HepG2 (cell line): Measurements from ENCODE around the gene SLC9A1. TPM values are rescaled to one million over a fixed set of nuclear protein-coding genes. Genes with fewer than 3 reads are reported as not detected.

Source experiments
- ATAC-seq: fragments of 200-7000 bp; cut with Tn5 transposase; 3 replicates; pipeline ENCODE4 v1.9.1; 2020; ENCODE audit warnings: mild to moderate bottlenecking, moderate library complexity
- BruUV-seq: library from RNA; stranded (reverse); fragments of 400-500 nt; replicated peaks from 2 replicates; lab custom pipeline; 2021; lab: Mats Ljungman, UMichigan
- CTCF ChIA-PET: fragments of 300-600 bp; formaldehyde crosslinking; extraction: SDS; loops from one replicate; lab custom pipeline; 2021; ENCODE audit warnings: low total read pairs, inconsistent platforms, low intra/inter-chr PET ratio; lab: Yijun Ruan, JAX
- POLR2A ChIA-PET: fragments of 350-600 bp; sonication (Branson Sonifier 250); formaldehyde crosslinking; loops from one replicate; lab custom pipeline; 2020; ENCODE audit warnings: antibody characterized with exemption, inconsistent platforms; lab: Yijun Ruan, JAX
- DNase-seq: peaks from one replicate; pipeline ENCODE4 v3.0.0-alpha.2; 2015; ENCODE audit warnings: low spot score
- FAIRE-seq: peaks from 3 replicates; lab custom pipeline; 2011; peaks lifted over from hg19 to GRCh38; lab: Jason Lieb, UNC
- H2AFZ ChIP-seq: one replicate; pipeline ENCODE4 v1.6.1; 2011; ENCODE audit warnings: low read length, inconsistent platforms
- H3K27ac ChIP-seq: fragments of 300-600 bp; 3 replicates; pipeline ENCODE4 v1.8.0; 2011; ENCODE audit warnings: mixed run types, mild to moderate bottlenecking, mixed read lengths, low read length, inconsistent platforms; ENCODE audit not compliant: insufficient read depth; ENCODE audit errors: extremely low read length
- H3K27me3 ChIP-seq, 2 experiments: fragments of 200-600 bp in 1 of 2; 2 replicates in 1 of 2; 3 replicates in 1 of 2; pipeline versions ENCODE4 v1.6.0 to v1.8.0; 2011; ENCODE audit warnings: low read length in 2 of 2, mild to moderate bottlenecking in 2 of 2, moderate library complexity in 2 of 2, inconsistent platforms in 1 of 2; ENCODE audit not compliant: insufficient read depth in 2 of 2, control insufficient read depth in 1 of 2
- H3K36me3 ChIP-seq, 2 experiments: fragments of 200-600 bp in 1 of 2; replicated peaks in 1 of 2; 2 replicates in 1 of 2; 3 replicates in 1 of 2; pipeline versions ENCODE4 v1.5.1 to v1.8.0; 2011; ENCODE audit warnings: low read length in 2 of 2, inconsistent platforms in 1 of 2; ENCODE audit not compliant: insufficient read depth in 2 of 2, control insufficient read depth in 1 of 2
- H3K4me1 ChIP-seq: 2 replicates; pipeline ENCODE4 v1.5.1; 2012; ENCODE audit warnings: low read length, inconsistent platforms; ENCODE audit not compliant: insufficient read depth
- H3K4me2 ChIP-seq: 2 replicates; pipeline ENCODE4 v1.6.0; 2011; ENCODE audit warnings: low read depth, low read length, inconsistent platforms
- H3K4me3 ChIP-seq, 3 experiments: fragments of 200-600 bp in 1 of 3; sonication (generic), shearing (Covaris generic) in 1 of 3; replicated peaks in 1 of 3; 2 replicates each; pipeline ENCODE4 v1.5.1; 2011 to 2016; ENCODE audit warnings: low read length in 3 of 3, inconsistent platforms in 2 of 3, low read depth in 2 of 3, mild to moderate bottlenecking in 2 of 3, control low read depth in 1 of 3, mixed read lengths in 1 of 3; ENCODE audit not compliant: insufficient read depth in 1 of 3
- H3K79me2 ChIP-seq: one replicate; pipeline ENCODE4 v1.6.1; 2011; ENCODE audit warnings: low read length, inconsistent platforms; ENCODE audit not compliant: insufficient read depth
- H3K9ac ChIP-seq: 2 replicates; pipeline ENCODE4 v1.6.0; 2011; ENCODE audit warnings: mild to moderate bottlenecking, low read depth, low read length, inconsistent platforms; ENCODE audit not compliant: insufficient read depth
- H3K9me3 ChIP-seq: 2 replicates; pipeline ENCODE4 v1.5.1; 2012; ENCODE audit warnings: mild to moderate bottlenecking, low read length
- H4K20me1 ChIP-seq: 2 replicates; pipeline ENCODE4 v1.6.0; 2011; ENCODE audit warnings: inconsistent platforms, mild to moderate bottlenecking, low read length, moderate library complexity; ENCODE audit not compliant: insufficient read depth
- AGO1 ChIP-seq: fragments of 200-400 bp; formaldehyde crosslinking; IDR thresholded peaks from 2 replicates; pipeline ENCODE4 v1.6.1; 2017; ENCODE audit warnings: mild to moderate bottlenecking, low read depth, low read length, moderate library complexity; ENCODE audit not compliant: poor library complexity, severe bottlenecking
- GRHL1 ChIP-seq: sonication (generic); formaldehyde crosslinking; conservative IDR thresholded peaks from 2 replicates; pipeline ENCODE4 v1.8.0; 2022; ENCODE audit warnings: missing genetic modification reagents
- JUNB ChIP-seq: sonication (generic); formaldehyde crosslinking; IDR thresholded peaks from 2 replicates; pipeline ENCODE4 v1.8.0; 2022; ENCODE audit warnings: missing genetic modification reagents, mild to moderate bottlenecking, borderline replicate concordance
- MTA1 ChIP-seq: sonication (generic); formaldehyde crosslinking; IDR thresholded peaks from 2 replicates; pipeline ENCODE4 v1.4.0; 2020; ENCODE audit warnings: missing genetic modification reagents, mild to moderate bottlenecking, borderline replicate concordance
- RFXAP ChIP-seq: sonication (generic); formaldehyde crosslinking; IDR thresholded peaks from 2 replicates; pipeline ENCODE4 v1.4.0; 2020; ENCODE audit warnings: missing genetic modification reagents, borderline replicate concordance
- TOPORS ChIP-seq: sonication (generic); formaldehyde crosslinking; IDR thresholded peaks from 2 replicates; pipeline ENCODE4 v1.8.0; 2023; ENCODE audit warnings: mild to moderate bottlenecking, missing genetic modification reagents
- TP53 ChIP-seq: sonication (generic); formaldehyde crosslinking; conservative IDR thresholded peaks from 2 replicates; pipeline ENCODE4 v1.4.0; 2020; ENCODE audit warnings: missing genetic modification reagents
- ZNF264 ChIP-seq: sonication (generic); formaldehyde crosslinking; IDR thresholded peaks from 2 replicates; pipeline ENCODE4 v1.4.0; 2020; ENCODE audit warnings: missing genetic modification reagents
- ZNF446 ChIP-seq: sonication (generic); formaldehyde crosslinking; IDR thresholded peaks from 2 replicates; pipeline ENCODE4 v1.5.0; 2020; ENCODE audit warnings: mild to moderate bottlenecking, missing genetic modification reagents
- ZNF570 ChIP-seq: sonication (generic); formaldehyde crosslinking; IDR thresholded peaks from 2 replicates; pipeline ENCODE4 v1.4.0; 2020; ENCODE audit warnings: mild to moderate bottlenecking, missing genetic modification reagents, borderline replicate concordance
- ZNF747 ChIP-seq: sonication (generic); formaldehyde crosslinking; IDR thresholded peaks from 2 replicates; pipeline ENCODE4 v1.8.1; 2023; ENCODE audit warnings: missing genetic modification reagents, mild to moderate bottlenecking, borderline replicate concordance
- ZNF761 ChIP-seq: sonication (generic); formaldehyde crosslinking; conservative IDR thresholded peaks from 2 replicates; pipeline ENCODE4 v1.4.0; 2020; ENCODE audit warnings: mild to moderate bottlenecking, missing genetic modification reagents
- ZNF776 ChIP-seq: sonication (generic); formaldehyde crosslinking; IDR thresholded peaks from 2 replicates; pipeline ENCODE4 v1.4.0; 2020; ENCODE audit warnings: mild to moderate bottlenecking, missing genetic modification reagents
- WGBS: methylation state at CpG from one replicate; pipeline ENCODE4 v1.1.6; 2017; ENCODE audit warnings: low lambda C conversion rate; 5-methylcytosine and 5-hydroxymethylcytosine counted together
- in situ Hi-C: cut with HindIII; loops from 2 replicates; pipeline ENCODE4 v1.10.0; 2017; ENCODE audit warnings: low pct_unique_long_range_greater_than_20kb; ENCODE audit not compliant: extremely low pct_ligation_motif_present
- intact Hi-C: fragments of 100-400 bp; cut with micrococcal nuclease; formaldehyde crosslinking; loops from one replicate; pipeline ENCODE4 v1.10.0; 2022; ENCODE audit not compliant: unreplicated experiment
- polyA plus RNA-seq, 8 experiments: library from polyadenylated mRNA; depleted of rRNA in 3 of 8; stranded (reverse) in 7 of 8; unstranded in 1 of 8; fragments of >200 nt; fragmentation: Illumina TruSeq in 4 of 8; extraction: Trizol in 4 of 8; gene quantifications; 2 replicates each; pipeline versions ENCODE4 v1.2.1 to v1.2.3, GENCODE V29; 2011 to 2016; ENCODE audit warnings: low read depth in 4 of 8, missing spikeins in 1 of 8, mixed read lengths in 1 of 8; ENCODE audit not compliant: insufficient read depth in 1 of 8
- total RNA-seq, 5 experiments: library from RNA; depleted of rRNA; stranded (reverse); fragments of >200 nt; fragmentation: Illumina TruSeq; extraction: Trizol; gene quantifications; 2 replicates each; pipeline ENCODE4 v1.2.3, GENCODE V29; 2016; ENCODE audit warnings: low read depth in 1 of 5
- TF ChIP-seq, protein P1 (sequence below): sonication (generic); formaldehyde crosslinking; IDR thresholded peaks from 2 replicates; pipeline ENCODE4 v1.5.0; 2020; ENCODE audit warnings: missing genetic modification reagents
- TF ChIP-seq, protein P2 (sequence below): sonication (generic); formaldehyde crosslinking; IDR thresholded peaks from 2 replicates; pipeline ENCODE4 v1.5.0; 2020; ENCODE audit warnings: mild to moderate bottlenecking, missing genetic modification reagents, borderline replicate concordance

SLC9A1 gene
- total and polyA plus RNA-seq, 2 of the 13 experiments (the other 11 are each of a cell fraction or from before 2014, with no cell fraction given): 1.4 to 2.9 TPM

DNA sequence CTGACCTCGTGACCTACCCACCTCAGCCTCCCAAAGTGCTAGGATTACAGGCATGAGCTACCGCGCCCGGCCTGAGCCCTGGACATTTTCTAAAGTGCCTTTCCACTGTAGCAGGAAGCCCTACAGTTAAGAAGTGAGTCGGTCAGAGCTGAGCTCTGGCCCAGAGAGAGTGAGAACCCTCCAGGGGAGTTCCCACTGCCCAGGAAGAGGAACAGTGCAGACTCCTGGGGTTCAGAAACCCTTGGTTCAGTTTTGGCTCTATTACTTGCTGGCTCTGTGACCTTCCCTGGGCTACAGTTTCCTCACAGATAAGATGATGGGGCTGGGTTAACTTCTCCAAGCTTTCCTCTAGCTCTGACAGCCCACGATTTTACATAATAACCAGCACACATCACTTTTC lies 20.9 kb downstream of the SLC9A1 start (continued):
- no peak for TF ChIP-seq GRHL1 (CRISPR knock-in tag)
- no peak for TF ChIP-seq ZNF747 (CRISPR knock-in tag)
- TF ChIP-seq, protein P1, sequence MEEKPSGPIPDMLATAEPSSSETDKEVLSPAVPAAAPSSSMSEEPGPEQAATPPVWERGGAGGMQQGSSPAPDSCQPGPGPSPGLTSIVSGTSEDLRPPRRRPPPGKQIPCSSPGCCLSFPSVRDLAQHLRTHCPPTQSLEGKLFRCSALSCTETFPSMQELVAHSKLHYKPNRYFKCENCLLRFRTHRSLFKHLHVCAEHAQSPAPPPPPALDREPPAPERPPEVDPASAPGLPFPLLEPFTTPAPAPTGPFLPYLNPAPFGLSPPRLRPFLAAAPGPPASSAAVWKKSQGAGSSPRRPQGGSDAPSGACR (CRISPR knock-in tag): no peak

- POLR2A ChIA-PET: interaction anchor here (1.0 kb wide), 1 partner anchor 21 kb away, joined by 4 read pairs; the partner anchor contains the start of gene SLC9A1
- no peak overlapping the region for H3K4me2 ChIP-seq
- H3K9ac ChIP-seq: no peak overlapping the region
- TF ChIP-seq ZNF570 (no peak), JUNB (CRISPR knock-in tag) (no peak), MTA1 (CRISPR knock-in tag) (no peak), ZNF446 (CRISPR knock-in tag) (no peak), AGO1 (no peak), ZNF264 (CRISPR knock-in tag) (no peak), RFXAP (CRISPR knock-in tag) (no peak), ZNF776 (no peak), TP53 (CRISPR knock-in tag) (no peak), ZNF761 (no peak), TOPORS (CRISPR knock-in tag) (no peak)
- TF ChIP-seq, protein P2, sequence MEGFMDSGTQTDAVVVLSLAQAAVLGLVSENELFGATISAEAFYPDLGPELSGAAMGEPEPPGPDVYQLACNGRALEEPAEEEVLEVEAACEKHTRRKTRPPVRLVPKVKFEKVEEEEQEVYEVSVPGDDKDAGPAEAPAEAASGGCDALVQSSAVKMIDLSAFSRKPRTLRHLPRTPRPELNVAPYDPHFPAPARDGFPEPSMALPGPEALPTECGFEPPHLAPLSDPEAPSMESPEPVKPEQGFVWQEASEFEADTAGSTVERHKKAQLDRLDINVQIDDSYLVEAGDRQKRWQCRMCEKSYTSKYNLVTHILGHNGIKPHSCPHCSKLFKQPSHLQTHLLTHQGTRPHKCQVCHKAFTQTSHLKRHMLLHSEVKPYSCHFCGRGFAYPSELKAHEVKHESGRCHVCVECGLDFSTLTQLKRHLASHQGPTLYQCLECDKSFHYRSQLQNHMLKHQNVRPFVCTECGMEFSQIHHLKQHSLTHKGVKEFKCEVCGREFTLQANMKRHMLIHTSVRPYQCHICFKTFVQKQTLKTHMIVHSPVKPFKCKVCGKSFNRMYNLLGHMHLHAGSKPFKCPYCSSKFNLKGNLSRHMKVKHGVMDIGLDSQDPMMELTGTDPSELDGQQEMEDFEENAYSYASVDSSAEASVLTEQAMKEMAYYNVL (CRISPR knock-in tag): no peak
- H3K4me3 ChIP-seq: no peak overlapping the region
- WGBS: 98% methylated on average over 5 of the region's 5 CpGs
- no peak overlapping the region for H3K27ac ChIP-seq
- H3K27me3 ChIP-seq: no peaks in the 10 kb centered on the region
- CTCF ChIA-PET: no interaction called here
- ATAC-seq (no peak), DNase-seq (no peak), FAIRE-seq (no peak)
- H3K9me3 ChIP-seq: no peaks in the 10 kb centered on the region
- peaks cover 24% of the 10 kb centered on the region for H3K4me1 ChIP-seq
- intact Hi-C loops (no loop called here), in situ Hi-C loops (no loop called here)
- no peaks in the 10 kb centered on the region for H3K36me3 ChIP-seq
- no peaks in the 10 kb centered on the region for H4K20me1 ChIP-seq
- no TSS peak for BruUV-seq
- H3K79me2 ChIP-seq: no peaks in the 10 kb centered on the region
- H2AFZ ChIP-seq: no peak overlapping the region
Observed at GRCh38 chr1:27133158-27133557, 21.8 kb downstream of the SLC9A1 start.
